PC-9 (cell line): ENCODE results near the gene DSG3.

Source experiments
- EZH2 ChIP-seq: fragments of 200-600 bp; sonication (generic); IDR thresholded peaks from 2 replicates; pipeline ENCODE4 v1.8.0; 2017; ENCODE audit warnings: antibody characterized with exemption, low read depth
- TF ChIP-seq, protein P1 (sequence below): fragments of 200-600 bp; sonication (generic); conservative IDR thresholded peaks from 2 replicates; pipeline ENCODE4 v1.6.1; 2017; ENCODE audit warnings: mixed run types, antibody characterized with exemption, mild to moderate bottlenecking, moderate library complexity

DNA sequence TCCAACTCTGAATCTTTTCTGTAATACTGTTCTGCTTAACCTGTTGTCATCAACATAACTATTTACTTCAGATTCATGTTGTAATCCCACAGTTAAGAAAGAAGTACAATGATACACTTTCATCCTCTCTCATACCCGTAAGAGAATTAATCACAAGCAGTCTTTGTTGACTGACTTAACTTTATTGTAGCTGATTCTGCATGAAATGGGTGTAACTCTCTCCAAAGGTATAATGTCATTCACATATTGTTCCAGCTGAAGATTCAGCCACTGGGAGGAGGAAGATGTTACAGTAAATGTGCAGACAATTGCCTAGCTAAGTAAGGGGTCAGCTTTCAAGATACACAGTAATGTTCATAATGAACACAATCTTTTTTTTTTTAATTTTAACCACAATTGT, 36.9 kb downstream of the DSG3 start:
- TF ChIP-seq, protein P1, sequence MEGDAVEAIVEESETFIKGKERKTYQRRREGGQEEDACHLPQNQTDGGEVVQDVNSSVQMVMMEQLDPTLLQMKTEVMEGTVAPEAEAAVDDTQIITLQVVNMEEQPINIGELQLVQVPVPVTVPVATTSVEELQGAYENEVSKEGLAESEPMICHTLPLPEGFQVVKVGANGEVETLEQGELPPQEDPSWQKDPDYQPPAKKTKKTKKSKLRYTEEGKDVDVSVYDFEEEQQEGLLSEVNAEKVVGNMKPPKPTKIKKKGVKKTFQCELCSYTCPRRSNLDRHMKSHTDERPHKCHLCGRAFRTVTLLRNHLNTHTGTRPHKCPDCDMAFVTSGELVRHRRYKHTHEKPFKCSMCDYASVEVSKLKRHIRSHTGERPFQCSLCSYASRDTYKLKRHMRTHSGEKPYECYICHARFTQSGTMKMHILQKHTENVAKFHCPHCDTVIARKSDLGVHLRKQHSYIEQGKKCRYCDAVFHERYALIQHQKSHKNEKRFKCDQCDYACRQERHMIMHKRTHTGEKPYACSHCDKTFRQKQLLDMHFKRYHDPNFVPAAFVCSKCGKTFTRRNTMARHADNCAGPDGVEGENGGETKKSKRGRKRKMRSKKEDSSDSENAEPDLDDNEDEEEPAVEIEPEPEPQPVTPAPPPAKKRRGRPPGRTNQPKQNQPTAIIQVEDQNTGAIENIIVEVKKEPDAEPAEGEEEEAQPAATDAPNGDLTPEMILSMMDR = no peak
- no peak for TF ChIP-seq EZH2
